PC-3 (cell line): Measurements from ENCODE around the gene SMIM13. TPM values are rescaled to one million over a fixed set of nuclear protein-coding genes. Genes with fewer than 3 reads are reported as not detected.

ENCODE experiments used
- ATAC-seq: fragments of 200-7000 bp; cut with Tn5 transposase; 2 replicates; pipeline ENCODE4 v1.9.1; 2020; ENCODE audit warnings: mild to moderate bottlenecking, moderate library complexity
- BruUV-seq: library from RNA; stranded (reverse); fragments of 400-500 nt; replicated peaks from 2 replicates; lab custom pipeline; 2021; lab: Mats Ljungman, UMichigan
- CTCF ChIA-PET: fragments of 300-600 bp; sonication (Branson Sonifier 250); formaldehyde crosslinking; loops from one replicate; lab custom pipeline; 2022; ENCODE audit warnings: antibody characterized with exemption; lab: Charles Lee
- POLR2A ChIA-PET: fragments of 300-600 bp; sonication (Branson Sonifier 250); formaldehyde crosslinking; loops from one replicate; lab custom pipeline; 2022; ENCODE audit warnings: antibody characterized with exemption; ENCODE audit not compliant: unreplicated experiment; lab: Charles Lee
- DNase-seq: peaks from one replicate; pipeline ENCODE4 v3.0.0-alpha.2; 2015
- H2AFZ ChIP-seq: fragments of 300-600 bp; sonication (generic); 2 replicates; pipeline ENCODE4 v1.6.0; 2016; ENCODE audit warnings: antibody characterized with exemption, low read length
- H3F3A ChIP-seq: fragments of 300-600 bp; sonication (generic); one replicate; pipeline ENCODE4 v1.6.0; 2017; ENCODE audit warnings: antibody characterized with exemption, low read length, control low read depth, mild to moderate bottlenecking; ENCODE audit not compliant: unreplicated experiment
- H3K27ac ChIP-seq: fragments of 300-600 bp; sonication (generic); 2 replicates; pipeline ENCODE4 v1.5.1; 2016; ENCODE audit warnings: mild to moderate bottlenecking, low read length
- H3K27me3 ChIP-seq: fragments of 300-600 bp; sonication (generic); 2 replicates; pipeline ENCODE4 v1.6.1; 2016; ENCODE audit warnings: low read length, mixed read lengths
- H3K36me3 ChIP-seq: fragments of 300-600 bp; sonication (generic); 2 replicates; pipeline ENCODE4 v1.6.1; 2016; ENCODE audit warnings: low read depth, mixed run types, low read length, mixed read lengths
- H3K4me1 ChIP-seq: fragments of 300-600 bp; sonication (generic); 2 replicates; pipeline ENCODE4 v1.5.1; 2016; ENCODE audit warnings: low read length; ENCODE audit not compliant: insufficient read depth
- H3K4me2 ChIP-seq: fragments of 300-600 bp; sonication (generic); 2 replicates; pipeline ENCODE4 v1.6.0; 2016; ENCODE audit warnings: low read length
- H3K4me3 ChIP-seq: fragments of 300-600 bp; sonication (generic); 2 replicates; pipeline ENCODE4 v1.5.1; 2016; ENCODE audit warnings: mild to moderate bottlenecking, low read length, mixed read lengths
- H3K79me2 ChIP-seq: fragments of 300-600 bp; sonication (generic); 2 replicates; pipeline ENCODE4 v1.6.1; 2017; ENCODE audit warnings: low read length, mixed read lengths
- H3K9ac ChIP-seq: fragments of 300-600 bp; sonication (generic); 2 replicates; pipeline ENCODE4 v1.6.0; 2016; ENCODE audit warnings: mild to moderate bottlenecking, low read length
- H3K9me2 ChIP-seq: fragments of 300-600 bp; sonication (generic); replicated peaks from 2 replicates; pipeline ENCODE4 v1.6.1; 2016; ENCODE audit warnings: mixed run types, low read length, mixed read lengths
- H3K9me3 ChIP-seq: fragments of 300-600 bp; sonication (generic); 2 replicates; pipeline ENCODE4 v1.6.1; 2016; ENCODE audit warnings: low read length, mixed read lengths
- H4K20me1 ChIP-seq: fragments of 300-600 bp; sonication (generic); 2 replicates; pipeline ENCODE4 v1.6.1; 2016; ENCODE audit warnings: low read length, mixed read lengths
- CTCF ChIP-seq: fragments of 300-600 bp; sonication (generic); conservative IDR thresholded peaks from 2 replicates; pipeline ENCODE4 v1.5.1; 2017; ENCODE audit warnings: antibody characterized with exemption, low read depth, mild to moderate bottlenecking, low read length
- EZH2 ChIP-seq: fragments of 300-600 bp; sonication (generic); IDR thresholded peaks from one replicate; pipeline ENCODE4 v1.6.1; 2017; ENCODE audit warnings: antibody characterized with exemption, mild to moderate bottlenecking, low read length; ENCODE audit not compliant: unreplicated experiment
- EZH2phosphoT487 ChIP-seq: fragments of 300-600 bp; sonication (generic); IDR thresholded peaks from 2 replicates; pipeline ENCODE4 v1.6.1; 2018; ENCODE audit warnings: mild to moderate bottlenecking, antibody characterized with exemption, low read length, borderline replicate concordance
- intact Hi-C: fragments of 100-400 bp; cut with micrococcal nuclease; formaldehyde crosslinking; loops from 2 replicates; pipeline ENCODE4 v1.9.0; 2023
- total RNA-seq: library from RNA; depleted of rRNA; stranded (reverse); fragments of >200 nt; gene quantifications from 2 replicates; pipeline ENCODE4 v1.2.3, GENCODE V29; 2014

SMIM13 gene
- total RNA-seq, 1 experiment from 2014 or later, result 9.0 TPM

GRCh38 chr6:11123978-11124377, 30.3 kb downstream of the SMIM13 start:
- no peaks in the 10 kb centered on the region for H3K27me3 ChIP-seq
- intact Hi-C loops, result no loop called here
- no peak overlapping the region for H3K4me3 ChIP-seq
- no peak; the same call in 1 of the 2 replicates for TF ChIP-seq CTCF
- TF ChIP-seq EZH2phosphoT487, result no peak
- no peak for TF ChIP-seq EZH2
- H3K36me3 ChIP-seq, result 0 out of 2 replicates have a peak, but pooled peaks cover 2% of the 10 kb centered on the region
- no peaks in the 10 kb centered on the region for H3K9me3 ChIP-seq
- POLR2A ChIA-PET, result no interaction called here
- no peak for DNase-seq
- H3K4me1 ChIP-seq, result peaks cover 17% of the 10 kb centered on the region
- H3K79me2 ChIP-seq, result peaks cover 62% of the 10 kb centered on the region
- H2AFZ ChIP-seq, result no peak overlapping the region
- H3F3A ChIP-seq, result no peaks in the 10 kb centered on the region
- peaks cover 10% of the 10 kb centered on the region; the same call in 1 of the 2 replicates for H4K20me1 ChIP-seq
- CTCF ChIA-PET, result no interaction called here
- no peak overlapping the region for H3K4me2 ChIP-seq
- no peaks in the 10 kb centered on the region for H3K9me2 ChIP-seq
- H3K9ac ChIP-seq, result no peak overlapping the region
- BruUV-seq, result no TSS peak
- H3K27ac ChIP-seq, result no peak overlapping the region
- no peak for ATAC-seq

GRCh38 chr6:11126876-11127275, 33.2 kb downstream of the SMIM13 start:
- Histone ChIP-seq H3K36me3 (0 out of 2 replicates have a peak, but pooled peaks cover 2% of the 10 kb centered on the region), H3K27me3 (no peaks in the 10 kb centered on the region), H3K9me3 (no peaks in the 10 kb centered on the region), H3K4me1 (no peaks in the 10 kb centered on the region), H2AFZ (no peak overlapping the region), H3K9me2 (no peaks in the 10 kb centered on the region), H3K4me3 (no peak overlapping the region), H3K79me2 (peaks cover 66% of the 10 kb centered on the region), H3K9ac (no peak overlapping the region), H3K27ac (no peak overlapping the region), H3K4me2 (no peak overlapping the region), H4K20me1 (no peaks in the 10 kb centered on the region), H3F3A (no peaks in the 10 kb centered on the region)
- intact Hi-C loops, result no loop called here
- DNase-seq (peak; percentile 32), ATAC-seq (no peak; the same call in 1 of the 2 replicates)
- TF ChIP-seq CTCF (no peak), EZH2phosphoT487 (no peak), EZH2 (no peak)
- BruUV-seq, result no TSS peak
- ChIA-PET POLR2A (no interaction called here), CTCF (no interaction called here)

GRCh38 chr6:11128608-11129007, 35.0 kb downstream of the SMIM13 start:
- 0 out of 2 replicates have a peak, but pooled peaks cover 2% of the 10 kb centered on the region for H3K36me3 ChIP-seq
- peaks cover 54% of the 10 kb centered on the region for H3K79me2 ChIP-seq
- no peak overlapping the region for H2AFZ ChIP-seq
- no peak overlapping the region for H3K27ac ChIP-seq
- DNase-seq (no peak), ATAC-seq (no peak)
- H3K27me3 ChIP-seq, result no peaks in the 10 kb centered on the region
- no peaks in the 10 kb centered on the region for H3K4me1 ChIP-seq
- H3K9me2 ChIP-seq, result no peaks in the 10 kb centered on the region
- H3F3A ChIP-seq, result no peaks in the 10 kb centered on the region
- no peak overlapping the region for H3K4me3 ChIP-seq
- H4K20me1 ChIP-seq, result no peaks in the 10 kb centered on the region
- TF ChIP-seq EZH2 (no peak), EZH2phosphoT487 (no peak), CTCF (no peak)
- H3K9ac ChIP-seq, result no peak overlapping the region
- CTCF ChIA-PET, result no interaction called here
- no peaks in the 10 kb centered on the region for H3K9me3 ChIP-seq
- POLR2A ChIA-PET, result no interaction called here
- intact Hi-C loops, result no loop called here
- no peak overlapping the region for H3K4me2 ChIP-seq
- no TSS peak for BruUV-seq
